Esophagus squamous epithelium (tissue), 5 donors: Measurements from ENCODE around the gene PAPOLG. TPM values are rescaled to one million over a fixed set of nuclear protein-coding genes. Genes with fewer than 3 reads are reported as not detected.
"Not testable (repeated sequence)": the region's sequence is repeated elsewhere in the genome, so short reads cannot be mapped to it uniquely, and the experiment has no call there.

ENCODE experiments used
- DNase-seq: peaks from one replicate; lab custom pipeline; 2025; lab: John Stamatoyannopoulos, UW
- H3K27ac ChIP-seq, 4 donors: fragments of 200-600 bp; sonication (generic); one replicate each; pipeline ENCODE4 v1.5.1; 2016 to 2019; ENCODE audit warnings: mild to moderate bottlenecking in 1 of 4
- H3K27me3 ChIP-seq, 4 donors: fragments of 200-600 bp; sonication (generic); 1 replicate in 3 of 4; 2 replicates in 1 of 4; pipeline versions ENCODE4 v1.5.1 to v1.6.0; 2017 to 2021; ENCODE audit warnings: antibody characterized with exemption in 1 of 4
- H3K36me3 ChIP-seq, 3 donors: fragments of 200-600 bp; sonication (generic); one replicate each; pipeline ENCODE4 v1.5.1; 2016 to 2019
- H3K4me1 ChIP-seq, 3 donors: fragments of 200-600 bp; sonication (generic); one replicate each; pipeline ENCODE4 v1.5.1; 2017 to 2019
- H3K4me3 ChIP-seq, 4 donors: fragments of 200-600 bp; sonication (generic); 1 replicate in 3 of 4; 2 replicates in 1 of 4; pipeline ENCODE4 v1.5.1; 2016 to 2019; ENCODE audit warnings: mild to moderate bottlenecking in 2 of 4, moderate library complexity in 1 of 4
- H3K9me3 ChIP-seq, 3 donors: fragments of 200-600 bp; sonication (generic); one replicate each; pipeline ENCODE4 v1.5.1; 2016 to 2019
- CTCF ChIP-seq, 6 experiments: fragments of 450-650 bp in 4 of 6; fragments of 200-600 bp in 2 of 6; sonication (generic) in 2 of 6; IDR thresholded peaks; one replicate each; pipeline ENCODE4 v1.5.1; 2016 to 2019; ENCODE audit warnings: antibody characterized with exemption in 6 of 6, mild to moderate bottlenecking in 4 of 6, moderate library complexity in 4 of 6
- POLR2A ChIP-seq, 4 donors: fragments of 450-650 bp; IDR thresholded peaks; one replicate each; pipeline ENCODE4 v1.6.1; 2017; ENCODE audit warnings: antibody characterized with exemption in 4 of 4, mild to moderate bottlenecking in 4 of 4, moderate library complexity in 3 of 4
- WGBS, 2 donors: methylation state at CpG; one replicate each; pipeline ENCODE4 v1.1.5; 2018; 5-methylcytosine and 5-hydroxymethylcytosine counted together
- intact Hi-C: fragments of 100-400 bp; cut with DNase I; formaldehyde crosslinking; loops from one replicate; pipeline ENCODE4 v1.15.0; 2022
- total RNA-seq, 4 donors: library from RNA; depleted of rRNA; stranded (reverse); fragments of >200 nt; gene quantifications; one replicate each; pipeline ENCODE4 v1.1.0, GENCODE V29; 2016
- donor health status: DM: yes; HTN: yes; CAD: no.

Gene PAPOLG
- total RNA-seq, 4 donors from 2014 or later: 7.4 to 13.7 (median 12.0) TPM

- Histone ChIP-seq H3K4me3 (no peak overlapping the region), H3K27me3 (no peaks in the 10 kb centered on the region), H3K4me1 (no peaks in the 10 kb centered on the region), H3K36me3 (peaks cover 0 to 26% (median 0%) of the 10 kb centered on the region in 3 donors), H3K9me3 (no peaks in the 10 kb centered on the region), H3K27ac (no peak overlapping the region)
- no peak for DNase-seq
- 81 to 85% methylated on average over 5 to 7 of the region's 7 CpGs for WGBS, 2 donors
- intact Hi-C loops: no loop called here
- no peak for TF ChIP-seq CTCF (IDR thresholded peaks at IDR 0.05)
- no peak for TF ChIP-seq POLR2A (IDR thresholded peaks at IDR 0.05)
Measured at GRCh38 chr2:60806595-60806987, 50.5 kb downstream of the PAPOLG start.

GRCh38 chr2:60806988-60807681, 51.1 kb downstream of the PAPOLG start:
- Histone ChIP-seq H3K27ac (no peak overlapping the region), H3K36me3 (peaks cover 0 to 22% (median 0%) of the 10 kb centered on the region in 3 donors), H3K4me1 (no peaks in the 10 kb centered on the region), H3K27me3 (no peaks in the 10 kb centered on the region), H3K9me3 (no peaks in the 10 kb centered on the region), H3K4me3 (no peak overlapping the region)
- intact Hi-C loops: no loop called here
- TF ChIP-seq CTCF (IDR thresholded peaks at IDR 0.05) (no peak), POLR2A (IDR thresholded peaks at IDR 0.05) (no peak)
- 44 to 55% methylated on average over 6 of the region's 6 CpGs for WGBS, 2 donors
- DNase-seq: no peak

DNA sequence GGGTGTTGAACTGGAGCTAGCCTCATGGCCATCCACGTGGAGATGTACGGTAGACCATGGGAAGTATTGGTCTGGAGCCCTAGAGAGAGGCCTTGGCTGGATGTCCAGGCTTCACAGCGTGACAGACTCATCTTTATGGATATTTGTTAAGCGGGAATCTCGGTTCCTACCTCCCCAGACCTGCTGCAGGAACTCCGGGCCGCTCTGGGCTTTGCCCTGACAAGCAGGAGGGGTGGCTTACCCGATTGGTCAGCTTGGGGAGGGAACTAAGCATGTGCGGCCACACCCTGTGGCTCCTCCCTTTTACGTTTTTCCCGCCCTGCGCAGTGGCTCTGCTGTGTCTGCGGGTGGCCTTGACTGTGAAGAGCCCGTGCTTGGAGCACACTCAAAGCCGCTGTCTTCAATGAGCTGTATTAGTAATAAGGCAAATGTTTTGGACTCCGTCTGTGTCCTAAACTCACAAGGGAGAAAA, 52.3 kb downstream of the PAPOLG start:
- no peak for DNase-seq

DNA sequence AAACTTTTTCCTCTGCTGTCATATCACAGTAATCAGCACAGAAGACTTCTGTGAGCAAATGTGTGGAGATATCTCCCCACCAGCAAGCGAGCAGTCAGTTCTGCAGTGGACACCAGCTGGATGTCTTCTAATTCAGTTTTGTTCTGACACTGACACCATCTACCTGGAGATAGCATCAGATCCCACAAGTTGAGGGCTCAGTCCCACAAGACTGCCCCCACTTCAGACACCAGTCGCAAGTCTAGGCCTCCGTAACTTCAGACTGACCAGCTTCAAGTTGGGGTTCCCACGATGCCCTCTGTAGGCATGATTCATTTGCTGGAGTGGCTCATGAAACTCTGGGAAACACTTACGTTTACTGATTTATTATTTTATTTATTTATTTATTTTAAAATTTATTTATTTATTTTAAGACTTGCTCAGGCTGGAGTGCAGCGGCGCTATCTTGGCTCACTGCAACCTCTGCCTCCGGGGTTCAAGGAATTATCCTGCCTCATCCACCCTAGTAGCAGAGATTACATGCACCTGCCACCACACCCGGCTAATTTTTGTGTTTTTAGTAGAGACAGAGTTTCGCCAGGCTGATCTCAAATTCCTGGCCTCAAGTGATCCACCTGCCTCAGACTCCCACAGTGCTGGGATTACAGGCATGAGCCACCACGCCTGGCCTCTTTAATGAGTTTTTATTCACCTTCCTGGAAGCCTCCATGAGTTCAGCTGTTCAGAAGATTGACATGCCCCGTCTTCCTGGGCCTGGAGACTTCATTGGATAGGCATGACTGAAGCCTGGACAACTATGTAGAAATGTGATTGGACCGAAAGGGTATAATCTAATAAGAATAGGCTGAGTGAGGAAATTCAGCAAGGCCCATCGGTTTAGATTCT, 55.7 kb downstream of the PAPOLG start:
- TF ChIP-seq CTCF (IDR thresholded peaks at IDR 0.05) (no peak), POLR2A (IDR thresholded peaks at IDR 0.05) (no peak)
- Histone ChIP-seq H3K4me1 (no peaks in the 10 kb centered on the region), H3K27me3 (no peaks in the 10 kb centered on the region), H3K36me3 (no peaks in the 10 kb centered on the region), H3K9me3 (no peaks in the 10 kb centered on the region), H3K4me3 (no peak overlapping the region), H3K27ac (no peak overlapping the region)
- no peak for DNase-seq
- whole genome bisulfite sequencing, 2 donors: 80 to 85% methylated on average over 13 of the region's 14 CpGs
- intact Hi-C loops: no loop called here

More for the DNA sequence above, 52.3 kb downstream of the PAPOLG start:
- no peaks in the 10 kb centered on the region for H3K27me3 ChIP-seq
- WGBS, 2 donors: 82 to 90% methylated on average over 13 of the region's 16 CpGs
- peaks cover 0 to 10% (median 0%) of the 10 kb centered on the region in 3 donors for H3K36me3 ChIP-seq
- no peaks in the 10 kb centered on the region for H3K4me1 ChIP-seq
- H3K4me3 ChIP-seq: no peak overlapping the region
- no peaks in the 10 kb centered on the region for H3K9me3 ChIP-seq
- no peak overlapping the region for H3K27ac ChIP-seq
- intact Hi-C loops: no loop called here
- no peak for TF ChIP-seq POLR2A (IDR thresholded peaks at IDR 0.05)
- no peak for TF ChIP-seq CTCF (IDR thresholded peaks at IDR 0.05)

GRCh38 chr2:60817191-60817590, 61.1 kb downstream of the PAPOLG start:
- H3K27ac ChIP-seq, H3K4me1 ChIP-seq, H3K9me3 ChIP-seq, DNase-seq, H3K36me3 ChIP-seq, H3K4me3 ChIP-seq, intact Hi-C loops, H3K27me3 ChIP-seq: not testable (repeated sequence)
- 87 to 89% methylated on average over 9 of the region's 9 CpGs for WGBS, 2 donors
